ENCODE data around the gene RAP1GAP2.

DNA sequence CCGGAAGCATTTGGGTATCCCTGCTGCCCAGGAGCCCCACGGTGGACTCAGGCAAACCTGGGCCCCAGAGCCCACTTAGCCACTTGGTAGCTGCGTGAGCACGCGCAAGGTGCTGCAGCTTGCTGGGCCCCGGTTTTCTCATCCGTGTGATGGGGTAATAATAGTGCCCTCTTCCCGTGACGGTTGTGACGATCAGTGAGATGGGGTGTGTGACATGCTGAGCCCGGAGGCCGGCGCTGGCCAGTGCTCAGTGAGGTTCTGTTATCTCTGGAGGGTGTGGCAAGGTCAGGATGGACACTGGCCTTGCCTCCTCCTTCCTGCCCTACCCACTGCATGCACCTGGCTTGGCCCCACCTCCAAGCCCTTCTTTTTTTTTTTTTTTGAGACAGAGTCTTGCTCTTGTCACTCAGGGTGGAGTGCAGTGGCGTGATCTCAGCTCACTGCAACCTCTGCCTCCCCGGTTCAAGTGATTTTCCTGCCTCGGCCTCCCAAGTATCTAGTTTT is 82.6 kb downstream of the RAP1GAP2 start:
- TF ChIP-seq NFYB (CRISPR knock-in tag; conservative IDR thresholded peaks at IDR 0.05; ENCODE audit: low read depth) (no peak), ESRRA (CRISPR knock-in tag; IDR thresholded peaks at IDR 0.05; ENCODE audit: borderline replicate concordance) (no peak), CTCF (IDR thresholded peaks at IDR 0.05) (no peak), TP53 (CRISPR knock-in tag; IDR thresholded peaks at IDR 0.05) (no peak), E2F4 (CRISPR knock-in tag; IDR thresholded peaks at IDR 0.05; ENCODE audit: borderline replicate concordance, low read depth) (no peak), ZNF121 (CRISPR knock-in tag; IDR thresholded peaks at IDR 0.05) (no peak), RELA (CRISPR knock-in tag; IDR thresholded peaks at IDR 0.05; ENCODE audit: borderline replicate concordance) (no peak), FOXJ3 (CRISPR knock-in tag; IDR thresholded peaks at IDR 0.05; ENCODE audit: borderline replicate concordance) (no peak)
- TF ChIP-seq, protein P1, sequence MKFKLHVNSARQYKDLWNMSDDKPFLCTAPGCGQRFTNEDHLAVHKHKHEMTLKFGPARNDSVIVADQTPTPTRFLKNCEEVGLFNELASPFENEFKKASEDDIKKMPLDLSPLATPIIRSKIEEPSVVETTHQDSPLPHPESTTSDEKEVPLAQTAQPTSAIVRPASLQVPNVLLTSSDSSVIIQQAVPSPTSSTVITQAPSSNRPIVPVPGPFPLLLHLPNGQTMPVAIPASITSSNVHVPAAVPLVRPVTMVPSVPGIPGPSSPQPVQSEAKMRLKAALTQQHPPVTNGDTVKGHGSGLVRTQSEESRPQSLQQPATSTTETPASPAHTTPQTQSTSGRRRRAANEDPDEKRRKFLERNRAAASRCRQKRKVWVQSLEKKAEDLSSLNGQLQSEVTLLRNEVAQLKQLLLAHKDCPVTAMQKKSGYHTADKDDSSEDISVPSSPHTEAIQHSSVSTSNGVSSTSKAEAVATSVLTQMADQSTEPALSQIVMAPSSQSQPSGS (CRISPR knock-in tag; IDR thresholded peaks at IDR 0.05; ENCODE audit: borderline replicate concordance, low read depth) = no peak
- TF ChIP-seq, protein P2, sequence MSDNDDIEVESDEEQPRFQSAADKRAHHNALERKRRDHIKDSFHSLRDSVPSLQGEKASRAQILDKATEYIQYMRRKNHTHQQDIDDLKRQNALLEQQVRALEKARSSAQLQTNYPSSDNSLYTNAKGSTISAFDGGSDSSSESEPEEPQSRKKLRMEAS (CRISPR knock-in tag; IDR thresholded peaks at IDR 0.05) = no peak
